HEK293 (cell line): Measurements from ENCODE around the gene ACSM3.

Source experiments
- CTCF ChIA-PET: fragments of 350-600 bp; formaldehyde crosslinking; extraction: SDS; loops from one replicate; lab custom pipeline; 2021; ENCODE audit warnings: antibody characterized with exemption; lab: Yijun Ruan, JAX
- POLR2A ChIA-PET: fragments of 300-600 bp; formaldehyde crosslinking; extraction: SDS; loops from one replicate; lab custom pipeline; 2020; ENCODE audit warnings: antibody characterized with exemption, inconsistent platforms; lab: Yijun Ruan, JAX
- H3K27ac ChIP-seq: fragments of 200-500 bp; sonication (Bioruptor generic); 2 replicates; pipeline ENCODE4 v1.5.1; 2014; ENCODE audit warnings: low read depth, low read length, control low read depth, inconsistent platforms; ENCODE audit errors: extremely low read depth
- H3K36me3 ChIP-seq, 2 experiments: fragments of 200-500 bp in 1 of 2; sonication (Bioruptor generic) in 1 of 2; 1 replicate in 1 of 2; 2 replicates in 1 of 2; pipeline ENCODE4 v1.5.1; 2014 to 2017; ENCODE audit warnings: inconsistent platforms in 2 of 2, low read length in 2 of 2; ENCODE audit not compliant: control insufficient read depth in 2 of 2, insufficient read depth in 1 of 2
- H3K4me1 ChIP-seq: fragments of 200-500 bp; sonication (Bioruptor generic); 2 replicates; pipeline ENCODE4 v1.5.1; 2014; ENCODE audit warnings: mild to moderate bottlenecking, low read length, inconsistent platforms; ENCODE audit not compliant: control insufficient read depth, insufficient read depth
- H3K4me3 ChIP-seq: 2 replicates; pipeline ENCODE4 v1.5.1; 2011; ENCODE audit warnings: low read depth, mild to moderate bottlenecking, control low read depth, low read length, moderate library complexity
- H3K9me3 ChIP-seq: fragments of 200-500 bp; sonication (Bioruptor generic); 2 replicates; pipeline ENCODE4 v1.5.1; 2014; ENCODE audit warnings: low read depth, low read length, inconsistent platforms; ENCODE audit not compliant: control insufficient read depth, insufficient read depth
- HOXD13 ChIP-seq: sonication (generic); formaldehyde crosslinking; IDR thresholded peaks from 2 replicates; pipeline ENCODE4 v1.8.0; 2022; ENCODE audit warnings: missing genetic modification reagents, borderline replicate concordance
- MZF1 ChIP-seq: fragments of 450-650 bp; formaldehyde crosslinking; IDR thresholded peaks from 2 replicates; pipeline ENCODE4 v1.5.1; 2017; ENCODE audit warnings: missing biosample characterization, missing genetic modification characterization, borderline replicate concordance
- PRDM1 ChIP-seq: fragments of 450-650 bp; formaldehyde crosslinking; IDR thresholded peaks from 2 replicates; pipeline ENCODE4; 2016; ENCODE audit warnings: missing biosample characterization, missing genetic modification characterization
- YY1 ChIP-seq: fragments of 450-650 bp; formaldehyde crosslinking; IDR thresholded peaks from 2 replicates; pipeline ENCODE4 v1.5.1; 2018; ENCODE audit warnings: missing biosample characterization, missing genetic modification characterization
- ZBTB17 ChIP-seq: fragments of 450-650 bp; formaldehyde crosslinking; IDR thresholded peaks from 2 replicates; pipeline ENCODE4 v1.5.1; 2016; ENCODE audit warnings: missing biosample characterization, missing genetic modification characterization
- ZIC2 ChIP-seq: fragments of 450-650 bp; formaldehyde crosslinking; IDR thresholded peaks from 2 replicates; pipeline ENCODE4 v1.5.1; 2016; ENCODE audit warnings: missing biosample characterization, missing genetic modification characterization
- ZNF114 ChIP-seq: fragments of 450-650 bp; formaldehyde crosslinking; IDR thresholded peaks from 2 replicates; pipeline ENCODE4 v1.5.0; 2017; ENCODE audit warnings: missing biosample characterization, missing genetic modification characterization
- ZNF146 ChIP-seq: fragments of 450-650 bp; formaldehyde crosslinking; IDR thresholded peaks from 2 replicates; pipeline ENCODE4 v1.5.1; 2016; ENCODE audit warnings: missing biosample characterization, missing genetic modification characterization
- ZNF324 ChIP-seq: fragments of 450-650 bp; formaldehyde crosslinking; IDR thresholded peaks from 2 replicates; pipeline ENCODE4 v1.5.1; 2016; ENCODE audit warnings: missing biosample characterization, missing genetic modification characterization
- ZNF350 ChIP-seq: fragments of 450-650 bp; formaldehyde crosslinking; IDR thresholded peaks from 2 replicates; pipeline ENCODE4 v1.5.0; 2017; ENCODE audit warnings: missing biosample characterization, mild to moderate bottlenecking, missing genetic modification characterization
- ZNF473 ChIP-seq: fragments of 450-650 bp; formaldehyde crosslinking; IDR thresholded peaks from 2 replicates; pipeline ENCODE4 v1.5.1; 2017; ENCODE audit warnings: missing biosample characterization, missing genetic modification characterization
- ZNF510 ChIP-seq: fragments of 450-650 bp; formaldehyde crosslinking; IDR thresholded peaks from 2 replicates; pipeline ENCODE4 v1.5.1; 2018; ENCODE audit warnings: mild to moderate bottlenecking, missing genetic modification characterization, missing biosample characterization; ENCODE audit not compliant: insufficient replicate concordance
- ZNF530 ChIP-seq: fragments of 450-650 bp; formaldehyde crosslinking; IDR thresholded peaks from 2 replicates; pipeline ENCODE4 v1.5.1; 2016; ENCODE audit warnings: low read depth, missing biosample characterization, missing genetic modification characterization
- ZNF600 ChIP-seq: fragments of 450-650 bp; formaldehyde crosslinking; IDR thresholded peaks from 2 replicates; pipeline ENCODE4 v1.5.1; 2016; ENCODE audit warnings: missing biosample characterization, missing genetic modification characterization
- ZNF658 ChIP-seq: fragments of 450-650 bp; formaldehyde crosslinking; IDR thresholded peaks from 2 replicates; pipeline ENCODE4; 2016; ENCODE audit warnings: missing biosample characterization, missing genetic modification characterization
- ZNF677 ChIP-seq: fragments of 450-650 bp; IDR thresholded peaks from 2 replicates; pipeline ENCODE4 v1.5.0; 2018; ENCODE audit warnings: missing biosample characterization, mild to moderate bottlenecking, missing genetic modification characterization, moderate library complexity
- ZNF707 ChIP-seq: fragments of 450-650 bp; formaldehyde crosslinking; IDR thresholded peaks from 2 replicates; pipeline ENCODE4 v1.5.1; 2016; ENCODE audit warnings: missing biosample characterization, missing genetic modification characterization
- TF ChIP-seq, protein P1 (sequence below): fragments of 450-650 bp; formaldehyde crosslinking; IDR thresholded peaks from 2 replicates; pipeline ENCODE4 v1.5.1; 2016; ENCODE audit warnings: missing biosample characterization, missing genetic modification characterization
- TF ChIP-seq, protein P2 (sequence below): fragments of 450-650 bp; formaldehyde crosslinking; IDR thresholded peaks from 2 replicates; pipeline ENCODE4 v1.5.1; 2016; ENCODE audit warnings: missing biosample characterization, missing genetic modification characterization
- TF ChIP-seq, protein P3 (sequence below): fragments of 450-650 bp; formaldehyde crosslinking; IDR thresholded peaks from 2 replicates; pipeline ENCODE4 v1.5.1; 2016; ENCODE audit warnings: missing biosample characterization, missing genetic modification characterization
- TF ChIP-seq, protein P4 (sequence below): IDR thresholded peaks from 2 replicates; pipeline ENCODE4 v1.6.1; 2011; ENCODE audit warnings: mild to moderate bottlenecking, low read depth, low read length, borderline replicate concordance
- TF ChIP-seq, protein P5 (sequence below): fragments of 450-650 bp; formaldehyde crosslinking; IDR thresholded peaks from 2 replicates; pipeline ENCODE4 v1.5.1; 2016; ENCODE audit warnings: missing biosample characterization, missing genetic modification characterization
- TF ChIP-seq, protein P6 (sequence below): fragments of 450-650 bp; formaldehyde crosslinking; IDR thresholded peaks from 2 replicates; pipeline ENCODE4 v1.5.1; 2017; ENCODE audit warnings: missing biosample characterization, missing genetic modification characterization

ACSM3 gene

DNA sequence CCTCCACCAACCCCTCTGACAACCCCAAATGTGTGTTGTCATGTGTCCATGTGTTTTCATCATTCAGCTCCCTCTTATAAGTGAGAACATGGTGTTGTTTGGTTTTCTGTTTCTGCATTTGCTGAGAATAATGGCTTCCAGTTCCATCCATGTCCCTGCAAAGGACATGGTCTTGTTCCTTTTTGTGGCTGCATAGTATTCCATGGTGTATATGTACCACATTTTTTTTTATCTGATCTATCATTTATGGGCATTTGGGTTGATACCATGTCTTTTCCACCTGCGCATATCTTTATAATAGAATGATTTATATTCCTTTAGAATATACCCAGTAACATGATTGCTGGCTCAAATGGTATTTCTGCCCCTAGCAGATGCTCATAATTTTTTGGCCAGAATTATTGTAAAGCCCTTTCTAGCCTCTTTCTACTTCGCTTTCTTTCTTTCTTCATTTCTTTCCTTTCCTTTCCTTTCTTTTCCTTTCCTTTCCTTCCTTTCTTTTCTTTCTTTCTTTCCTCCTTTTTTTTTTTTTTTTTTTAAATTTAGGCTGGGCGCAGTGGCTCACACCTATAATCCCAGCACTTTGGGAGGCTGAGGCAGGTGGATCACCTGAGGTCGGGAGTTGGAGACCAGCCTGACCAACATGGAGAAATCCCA, 55.2 kb downstream of the ACSM3 start:
- H3K9me3 ChIP-seq = no peaks in the 10 kb centered on the region
- CTCF ChIA-PET = no interaction called here
- POLR2A ChIA-PET = interaction anchor here (3.4 kb wide), 1 partner anchor 13 kb away, joined by 10 read pairs; the partner anchor contains the start of genes ERI2 and REXO5
- H3K36me3 ChIP-seq = peaks cover 11 to 81% of the 10 kb centered on the region in 2 experiments
- TF ChIP-seq ZNF146 (tag by site-specific recombination) (peak; percentile 93), PRDM1 (peak; percentile 82), ZNF114 (tag by site-specific recombination) (no peak)
- H3K27ac ChIP-seq = no peak overlapping the region
- H3K4me1 ChIP-seq = no peaks in the 10 kb centered on the region
- no peak overlapping the region for H3K4me3 ChIP-seq

DNA sequence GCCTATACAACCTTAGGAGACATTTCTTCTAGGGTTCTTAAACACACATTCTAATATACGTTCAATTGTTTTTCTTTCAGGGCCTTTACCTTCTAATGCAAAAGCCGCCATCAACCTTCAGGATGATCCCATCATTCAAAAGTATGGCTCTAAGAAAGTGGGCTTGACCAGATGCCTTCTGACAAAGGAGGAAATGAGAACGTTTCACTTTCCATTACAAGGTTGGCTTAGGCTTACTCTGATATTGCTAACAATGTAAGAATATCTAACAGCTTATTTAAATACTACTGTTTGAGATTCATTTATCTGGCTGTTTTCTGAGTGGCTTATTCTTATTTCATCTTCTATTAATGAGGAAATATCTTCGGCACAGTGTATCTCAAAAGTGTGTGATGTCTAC, 57.9 kb downstream of the ACSM3 start:
- peaks cover 6 to 79% of the 10 kb centered on the region in 2 experiments for H3K36me3 ChIP-seq
- POLR2A ChIA-PET = no interaction called here
- no peaks in the 10 kb centered on the region for H3K4me1 ChIP-seq
- TF ChIP-seq, protein P1, sequence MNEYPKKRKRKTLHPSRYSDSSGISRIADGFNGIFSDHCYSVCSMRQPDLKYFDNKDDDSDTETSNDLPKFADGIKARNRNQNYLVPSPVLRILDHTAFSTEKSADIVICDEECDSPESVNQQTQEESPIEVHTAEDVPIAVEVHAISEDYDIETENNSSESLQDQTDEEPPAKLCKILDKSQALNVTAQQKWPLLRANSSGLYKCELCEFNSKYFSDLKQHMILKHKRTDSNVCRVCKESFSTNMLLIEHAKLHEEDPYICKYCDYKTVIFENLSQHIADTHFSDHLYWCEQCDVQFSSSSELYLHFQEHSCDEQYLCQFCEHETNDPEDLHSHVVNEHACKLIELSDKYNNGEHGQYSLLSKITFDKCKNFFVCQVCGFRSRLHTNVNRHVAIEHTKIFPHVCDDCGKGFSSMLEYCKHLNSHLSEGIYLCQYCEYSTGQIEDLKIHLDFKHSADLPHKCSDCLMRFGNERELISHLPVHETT (tag by site-specific recombination) = no peak
- TF ChIP-seq, protein P2, sequence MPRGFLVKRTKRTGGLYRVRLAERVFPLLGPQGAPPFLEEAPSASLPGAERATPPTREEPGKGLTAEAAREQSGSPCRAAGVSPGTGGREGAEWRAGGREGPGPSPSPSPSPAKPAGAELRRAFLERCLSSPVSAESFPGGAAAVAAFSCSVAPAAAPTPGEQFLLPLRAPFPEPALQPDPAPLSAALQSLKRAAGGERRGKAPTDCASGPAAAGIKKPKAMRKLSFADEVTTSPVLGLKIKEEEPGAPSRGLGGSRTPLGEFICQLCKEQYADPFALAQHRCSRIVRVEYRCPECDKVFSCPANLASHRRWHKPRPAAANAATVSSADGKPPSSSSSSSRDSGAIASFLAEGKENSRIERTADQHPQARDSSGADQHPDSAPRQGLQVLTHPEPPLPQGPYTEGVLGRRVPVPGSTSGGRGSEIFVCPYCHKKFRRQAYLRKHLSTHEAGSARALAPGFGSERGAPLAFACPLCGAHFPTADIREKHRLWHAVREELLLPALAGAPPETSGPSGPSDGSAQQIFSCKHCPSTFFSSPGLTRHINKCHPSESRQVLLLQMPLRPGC (tag by site-specific recombination) = no peak
- TF ChIP-seq ZIC2 (tag by site-specific recombination) (no peak), HOXD13 (CRISPR knock-in tag) (no peak), ZNF530 (no peak), ZNF473 (tag by site-specific recombination) (no peak), ZNF658 (tag by site-specific recombination) (no peak), MZF1 (tag by site-specific recombination) (no peak), ZNF707 (tag by site-specific recombination) (no peak), ZNF600 (no peak), YY1 (no peak), ZNF350 (tag by site-specific recombination) (no peak), ZNF677 (tag by site-specific recombination) (no peak), ZNF510 (tag by site-specific recombination) (no peak), ZBTB17 (tag by site-specific recombination) (no peak), ZNF324 (tag by site-specific recombination) (no peak)
- TF ChIP-seq, protein P3, sequence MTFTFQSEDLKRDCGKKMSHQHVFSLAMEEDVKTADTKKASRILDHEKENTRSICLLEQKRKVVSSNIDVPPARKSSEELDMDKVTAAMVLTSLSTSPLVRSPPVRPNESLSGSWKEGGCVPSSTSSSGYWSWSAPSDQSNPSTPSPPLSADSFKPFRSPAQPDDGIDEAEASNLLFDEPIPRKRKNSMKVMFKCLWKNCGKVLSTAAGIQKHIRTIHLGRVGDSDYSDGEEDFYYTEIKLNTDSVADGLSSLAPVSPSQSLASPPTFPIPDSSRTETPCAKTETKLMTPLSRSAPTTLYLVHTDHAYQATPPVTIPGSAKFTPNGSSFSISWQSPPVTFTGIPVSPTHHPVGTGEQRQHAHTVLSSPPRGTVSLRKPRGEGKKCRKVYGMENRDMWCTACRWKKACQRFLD (tag by site-specific recombination) = no peak
- TF ChIP-seq, protein P4, sequence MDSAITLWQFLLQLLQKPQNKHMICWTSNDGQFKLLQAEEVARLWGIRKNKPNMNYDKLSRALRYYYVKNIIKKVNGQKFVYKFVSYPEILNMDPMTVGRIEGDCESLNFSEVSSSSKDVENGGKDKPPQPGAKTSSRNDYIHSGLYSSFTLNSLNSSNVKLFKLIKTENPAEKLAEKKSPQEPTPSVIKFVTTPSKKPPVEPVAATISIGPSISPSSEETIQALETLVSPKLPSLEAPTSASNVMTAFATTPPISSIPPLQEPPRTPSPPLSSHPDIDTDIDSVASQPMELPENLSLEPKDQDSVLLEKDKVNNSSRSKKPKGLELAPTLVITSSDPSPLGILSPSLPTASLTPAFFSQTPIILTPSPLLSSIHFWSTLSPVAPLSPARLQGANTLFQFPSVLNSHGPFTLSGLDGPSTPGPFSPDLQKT = no peak
- TF ChIP-seq, protein P5, sequence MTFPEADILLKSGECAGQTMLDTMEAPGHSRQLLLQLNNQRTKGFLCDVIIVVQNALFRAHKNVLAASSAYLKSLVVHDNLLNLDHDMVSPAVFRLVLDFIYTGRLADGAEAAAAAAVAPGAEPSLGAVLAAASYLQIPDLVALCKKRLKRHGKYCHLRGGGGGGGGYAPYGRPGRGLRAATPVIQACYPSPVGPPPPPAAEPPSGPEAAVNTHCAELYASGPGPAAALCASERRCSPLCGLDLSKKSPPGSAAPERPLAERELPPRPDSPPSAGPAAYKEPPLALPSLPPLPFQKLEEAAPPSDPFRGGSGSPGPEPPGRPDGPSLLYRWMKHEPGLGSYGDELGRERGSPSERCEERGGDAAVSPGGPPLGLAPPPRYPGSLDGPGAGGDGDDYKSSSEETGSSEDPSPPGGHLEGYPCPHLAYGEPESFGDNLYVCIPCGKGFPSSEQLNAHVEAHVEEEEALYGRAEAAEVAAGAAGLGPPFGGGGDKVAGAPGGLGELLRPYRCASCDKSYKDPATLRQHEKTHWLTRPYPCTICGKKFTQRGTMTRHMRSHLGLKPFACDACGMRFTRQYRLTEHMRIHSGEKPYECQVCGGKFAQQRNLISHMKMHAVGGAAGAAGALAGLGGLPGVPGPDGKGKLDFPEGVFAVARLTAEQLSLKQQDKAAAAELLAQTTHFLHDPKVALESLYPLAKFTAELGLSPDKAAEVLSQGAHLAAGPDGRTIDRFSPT (tag by site-specific recombination) = no peak
- TF ChIP-seq, protein P6, sequence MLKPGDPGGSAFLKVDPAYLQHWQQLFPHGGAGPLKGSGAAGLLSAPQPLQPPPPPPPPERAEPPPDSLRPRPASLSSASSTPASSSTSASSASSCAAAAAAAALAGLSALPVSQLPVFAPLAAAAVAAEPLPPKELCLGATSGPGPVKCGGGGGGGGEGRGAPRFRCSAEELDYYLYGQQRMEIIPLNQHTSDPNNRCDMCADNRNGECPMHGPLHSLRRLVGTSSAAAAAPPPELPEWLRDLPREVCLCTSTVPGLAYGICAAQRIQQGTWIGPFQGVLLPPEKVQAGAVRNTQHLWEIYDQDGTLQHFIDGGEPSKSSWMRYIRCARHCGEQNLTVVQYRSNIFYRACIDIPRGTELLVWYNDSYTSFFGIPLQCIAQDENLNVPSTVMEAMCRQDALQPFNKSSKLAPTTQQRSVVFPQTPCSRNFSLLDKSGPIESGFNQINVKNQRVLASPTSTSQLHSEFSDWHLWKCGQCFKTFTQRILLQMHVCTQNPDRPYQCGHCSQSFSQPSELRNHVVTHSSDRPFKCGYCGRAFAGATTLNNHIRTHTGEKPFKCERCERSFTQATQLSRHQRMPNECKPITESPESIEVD (tag by site-specific recombination) = no peak
- no peak overlapping the region for H3K27ac ChIP-seq
- no peaks in the 10 kb centered on the region for H3K9me3 ChIP-seq
- CTCF ChIA-PET = no interaction called here
- H3K4me3 ChIP-seq = no peak overlapping the region
